ENCODE measurements around the gene LZTR1.
A peak's percentile ranks its signal among the peaks of the same experiment; 100 is the strongest.

Gene LZTR1

DNA sequence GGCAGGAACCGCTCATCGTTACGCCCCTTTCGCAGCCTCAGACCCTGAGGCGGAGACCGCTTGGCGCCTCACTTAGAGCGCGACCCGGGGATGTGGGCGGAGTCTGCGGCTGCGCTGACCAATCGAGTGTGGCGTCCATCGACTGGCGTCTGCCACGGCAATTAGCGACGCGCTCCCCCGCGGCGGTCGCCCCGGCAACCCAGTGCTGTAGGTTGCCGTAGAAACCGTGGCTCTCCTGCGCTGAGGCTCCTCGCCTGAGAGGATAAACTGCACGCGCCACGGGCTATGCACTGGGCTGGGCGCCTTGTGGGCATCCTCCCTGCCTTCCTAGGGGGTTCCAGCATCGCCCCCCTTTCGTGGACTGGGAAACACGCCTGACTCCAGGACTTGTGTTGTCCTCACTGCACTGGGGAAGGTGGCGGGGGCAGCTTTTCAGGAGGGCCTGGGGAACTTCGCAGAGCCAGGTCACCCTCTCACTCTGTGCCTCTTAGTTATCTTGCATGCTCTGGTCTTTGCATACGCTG is 32.2 kb downstream of the LZTR1 start:
- peak; percentile 85 for DNase-seq

DNA sequence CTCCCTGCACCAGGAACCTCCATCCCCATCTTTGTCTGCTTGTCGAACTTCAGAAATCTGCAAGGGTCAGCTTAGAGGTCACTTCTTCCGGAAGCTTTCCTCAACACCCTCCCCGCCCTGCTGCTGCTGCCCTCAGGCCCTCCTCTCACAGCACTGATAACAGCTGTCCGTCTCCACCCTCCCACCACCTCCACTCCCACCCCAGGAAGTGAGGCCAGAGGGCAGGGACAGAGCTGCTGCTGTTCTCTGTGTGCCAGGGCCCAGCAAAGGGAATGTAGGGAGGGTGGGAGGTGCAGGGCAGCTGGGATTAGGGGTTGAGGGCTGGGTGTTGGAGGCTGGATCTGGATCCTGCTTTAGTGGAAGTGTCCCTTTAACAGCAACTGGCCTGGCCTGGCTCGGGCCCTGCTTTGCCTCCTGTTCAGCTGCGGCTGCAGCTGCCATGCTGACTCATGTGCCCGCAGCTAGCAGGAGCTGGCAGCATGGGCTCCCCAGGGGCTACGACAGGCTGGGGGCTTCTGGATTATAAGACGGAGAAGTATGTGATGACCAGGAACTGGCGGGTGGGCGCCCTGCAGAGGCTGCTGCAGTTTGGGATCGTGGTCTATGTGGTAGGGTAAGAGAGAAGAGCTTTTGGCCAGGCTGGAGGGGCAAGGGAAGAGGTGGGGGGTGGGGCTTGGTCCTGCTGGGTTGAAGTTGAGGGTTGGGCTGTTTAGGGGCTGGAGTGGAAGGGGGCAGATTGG is 32.8 kb downstream of the LZTR1 start, which contains the start of gene P2RX6:
Gene P2RX6 (plus strand): TSS at position 440 of the 740 bp plus-strand sequence. CDS start 10 bp downstream, at position 450.
- no peak for DNase-seq

DNA sequence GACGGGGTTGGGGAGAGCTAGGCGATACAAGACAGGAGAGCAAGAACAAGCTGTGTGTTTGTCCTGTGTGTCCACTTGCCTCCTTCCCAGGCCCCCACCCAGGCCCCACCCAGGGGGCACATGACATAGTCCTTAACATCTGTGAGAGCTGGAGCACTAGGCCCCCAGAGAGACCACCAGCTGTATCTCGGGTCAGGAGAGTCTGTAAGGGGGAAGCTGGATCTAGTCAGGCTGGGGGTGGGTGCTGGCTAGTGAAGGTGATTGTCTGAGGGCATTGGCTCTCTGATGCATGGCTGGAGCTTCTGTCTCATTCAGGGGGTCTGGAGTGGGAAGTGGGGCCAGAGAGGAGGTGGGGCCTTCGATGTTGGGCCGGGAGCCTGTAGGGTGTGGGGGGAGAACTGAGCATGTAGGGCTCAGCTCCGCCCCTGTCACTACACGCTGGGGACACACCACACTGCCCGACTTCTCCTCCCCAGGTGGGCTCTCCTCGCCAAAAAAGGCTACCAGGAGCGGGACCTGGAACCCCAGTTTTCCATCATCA is 33.4 kb downstream of the LZTR1 start:
- DNase-seq, result no peak

DNA sequence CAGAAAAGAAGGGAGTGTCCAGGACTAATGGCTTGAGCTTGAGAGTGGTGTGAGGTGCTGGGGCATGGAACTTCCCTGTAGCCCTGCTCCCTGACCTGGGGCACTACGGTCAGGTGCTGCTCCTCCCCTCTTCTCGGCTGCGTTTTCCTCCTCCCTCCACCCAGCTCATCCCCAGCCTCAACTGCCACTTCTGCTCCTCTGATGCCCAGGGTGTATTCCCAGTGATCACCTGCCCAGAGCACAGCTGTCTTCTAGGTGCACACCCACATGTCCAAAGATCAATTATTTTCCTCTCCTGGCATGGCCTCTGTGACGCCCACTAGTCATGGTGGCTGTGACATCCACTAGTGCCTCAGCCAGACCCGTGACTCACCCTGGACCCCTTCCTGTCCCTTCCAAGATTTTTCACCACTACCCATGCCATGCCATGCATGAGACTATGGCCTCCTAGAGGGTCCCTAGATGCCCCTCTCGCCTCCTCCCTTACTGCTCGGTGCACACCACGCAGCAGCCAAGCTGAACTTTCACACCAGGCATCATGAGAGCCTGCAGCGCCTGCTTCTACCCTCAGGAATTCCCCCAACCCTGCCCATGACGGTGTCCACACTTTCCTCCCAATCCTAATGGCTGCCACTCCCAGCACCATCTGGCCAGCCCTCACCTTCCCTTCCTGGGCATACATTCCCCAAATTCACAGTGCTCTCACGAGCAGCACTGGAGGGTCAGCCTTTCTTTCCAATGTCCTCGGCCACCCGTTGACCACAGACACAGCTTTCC is 34.7 kb downstream of the LZTR1 start:
- DNase-seq, result no peak

DNA sequence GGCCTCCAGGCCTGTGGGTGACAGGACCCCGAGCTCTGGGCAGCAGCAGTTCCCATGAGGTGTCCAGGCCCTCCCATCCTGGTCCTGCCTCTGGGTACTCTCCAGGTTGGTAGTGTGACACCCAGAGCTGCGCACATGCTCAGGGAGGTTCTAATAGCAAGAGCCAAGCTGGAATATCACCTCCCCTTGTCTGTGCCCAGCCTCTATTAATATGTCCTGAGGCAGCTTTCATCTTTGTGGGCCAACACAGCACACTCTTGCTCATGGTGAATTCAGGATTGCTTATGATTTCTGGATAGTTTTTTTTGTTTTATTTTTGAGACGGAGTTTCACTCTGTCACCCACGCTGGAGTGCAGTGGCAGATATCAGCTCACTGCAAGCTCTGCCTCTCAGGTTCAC is 36.2 kb downstream of the LZTR1 start:
- no peak for DNase-seq

DNA sequence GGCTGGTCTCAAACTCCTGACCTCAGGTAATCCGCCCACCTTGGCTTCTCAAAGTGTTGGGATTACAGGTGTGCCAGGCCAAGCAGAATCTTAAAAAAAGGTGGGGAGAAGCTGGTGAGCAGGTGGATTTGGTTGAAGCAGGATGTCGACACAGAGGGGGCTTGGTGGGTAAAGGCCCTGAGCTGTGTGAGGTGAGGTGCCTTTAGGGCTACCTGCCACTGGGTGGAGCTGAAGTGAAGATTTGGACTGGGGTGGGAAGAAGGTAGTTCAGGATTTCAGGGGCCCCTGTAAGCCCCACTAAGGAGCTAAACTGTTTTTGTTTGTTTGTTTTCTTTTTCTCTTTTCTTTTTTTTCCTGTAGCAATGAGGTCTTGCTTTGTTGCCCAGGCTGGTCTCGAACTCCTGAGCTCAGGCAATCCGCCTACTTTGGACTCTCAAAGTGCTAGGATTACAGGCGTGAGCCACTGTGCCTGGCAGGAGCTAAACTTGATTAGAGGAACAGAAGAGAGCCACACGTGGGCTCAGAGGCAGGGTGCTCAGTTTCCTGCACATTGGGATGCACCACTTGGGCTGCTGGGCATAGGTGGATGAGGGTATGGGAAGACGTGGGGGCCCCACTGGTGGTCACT is 38.8 kb downstream of the LZTR1 start:
- DNase-seq, result no peak

DNA sequence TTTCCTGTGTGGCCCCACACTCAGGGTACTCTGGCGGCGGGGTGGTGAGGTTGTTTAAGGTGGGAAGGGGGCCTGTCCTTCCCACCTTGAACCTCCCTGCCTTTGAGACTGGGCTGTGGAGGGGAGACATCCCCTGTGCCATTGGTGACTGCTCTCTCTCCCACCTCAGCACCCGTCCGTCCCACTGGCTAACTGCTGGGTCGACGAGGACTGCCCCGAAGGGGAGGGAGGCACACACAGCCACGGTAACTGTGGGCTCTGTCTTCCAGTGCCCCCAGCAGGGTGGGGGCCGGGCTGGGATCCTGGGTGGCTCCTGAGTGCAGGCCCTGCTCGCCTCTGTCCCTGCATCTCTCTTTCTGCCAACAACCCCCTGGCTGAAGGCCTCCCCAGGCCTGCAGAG is 40.4 kb downstream of the LZTR1 start:
- no peak for DNase-seq

DNA sequence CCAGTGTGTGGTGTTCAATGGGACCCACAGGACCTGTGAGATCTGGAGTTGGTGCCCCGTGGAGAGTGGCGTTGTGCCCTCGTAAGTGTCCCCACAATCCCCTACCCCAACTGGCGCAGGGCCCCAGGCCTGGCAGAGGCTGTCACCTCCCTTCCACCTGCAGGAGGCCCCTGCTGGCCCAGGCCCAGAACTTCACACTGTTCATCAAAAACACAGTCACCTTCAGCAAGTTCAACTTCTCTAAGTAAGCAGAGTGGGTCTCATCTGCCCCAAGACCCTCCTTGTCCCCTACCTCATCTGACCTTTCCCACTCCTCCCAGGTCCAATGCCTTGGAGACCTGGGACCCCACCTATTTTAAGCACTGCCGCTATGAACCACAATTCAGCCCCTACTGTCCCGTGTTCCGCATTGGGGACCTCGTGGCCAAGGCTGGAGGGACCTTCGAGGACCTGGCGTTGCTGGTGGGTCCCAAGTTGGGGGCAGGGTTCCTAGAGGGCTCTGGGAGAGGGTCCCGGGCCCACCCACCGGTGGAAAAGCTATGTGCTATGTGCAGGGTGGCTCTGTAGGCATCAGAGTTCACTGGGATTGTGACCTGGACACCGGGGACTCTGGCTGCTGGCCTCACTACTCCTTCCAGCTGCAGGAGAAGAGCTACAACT is 41.0 kb downstream of the LZTR1 start:
- DNase-seq, result no peak

DNA sequence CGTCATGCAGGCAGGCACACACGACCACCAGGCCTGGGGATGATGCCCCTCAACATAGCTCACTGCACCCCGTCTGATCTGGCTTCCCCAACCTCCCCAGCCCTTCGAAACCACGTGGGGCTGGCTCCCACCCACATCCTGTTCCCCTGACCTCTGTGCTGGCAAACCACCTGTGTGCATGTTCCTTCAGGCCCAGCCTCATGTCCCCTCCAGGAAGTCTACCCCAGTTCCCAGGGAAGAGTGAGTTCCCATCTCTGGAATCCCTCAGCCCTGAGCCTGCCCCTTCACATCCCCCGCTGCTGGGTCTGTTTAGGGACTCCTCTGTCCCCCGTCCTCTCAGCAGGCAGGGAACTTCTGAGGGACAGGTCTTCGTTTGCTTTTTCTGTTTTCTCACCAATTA is 43.2 kb downstream of the LZTR1 start:
- DNase-seq, result no peak

DNA sequence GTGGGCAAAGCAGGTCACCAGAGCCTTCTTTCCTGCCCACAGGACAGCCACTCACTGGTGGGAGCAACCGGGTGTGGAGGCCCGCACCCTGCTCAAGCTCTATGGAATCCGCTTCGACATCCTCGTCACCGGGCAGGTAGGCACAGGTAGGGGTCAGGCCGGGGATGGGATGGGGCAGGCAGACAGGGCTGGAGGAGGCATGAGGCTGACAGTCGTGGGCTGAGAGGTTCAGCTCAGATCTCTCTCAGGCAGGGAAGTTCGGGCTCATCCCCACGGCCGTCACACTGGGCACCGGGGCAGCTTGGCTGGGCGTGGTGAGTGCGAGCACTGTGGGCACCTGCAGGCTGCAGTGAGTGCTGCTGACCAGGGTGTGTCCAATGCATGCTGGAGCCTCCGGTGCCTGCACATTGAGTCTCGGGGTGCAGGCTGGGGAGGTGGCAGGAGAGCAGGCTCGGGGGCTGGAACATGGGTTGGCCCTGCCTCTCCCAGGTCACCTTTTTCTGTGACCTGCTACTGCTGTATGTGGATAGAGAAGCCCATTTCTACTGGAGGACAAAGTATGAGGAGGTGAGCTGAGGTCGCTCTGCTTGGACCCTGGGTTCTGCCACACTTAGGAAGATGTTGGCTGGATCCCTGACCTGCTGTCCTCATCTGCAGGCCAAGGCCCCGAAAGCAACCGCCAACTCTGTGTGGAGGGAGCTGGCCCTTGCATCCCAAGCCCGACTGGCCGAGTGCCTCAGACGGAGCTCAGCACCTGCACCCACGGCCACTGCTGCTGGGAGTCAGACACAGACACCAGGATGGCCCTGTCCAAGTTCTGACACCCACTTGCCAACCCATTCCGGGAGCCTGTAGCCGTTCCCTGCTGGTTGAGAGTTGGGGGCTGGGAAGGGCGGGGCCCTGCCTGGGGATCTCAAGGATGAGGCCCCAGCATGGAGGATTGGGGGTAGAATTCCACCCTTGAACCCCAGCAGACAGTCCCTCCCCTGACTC is 44.0 kb downstream of the LZTR1 start:
- DNase-seq, result no peak

DNA sequence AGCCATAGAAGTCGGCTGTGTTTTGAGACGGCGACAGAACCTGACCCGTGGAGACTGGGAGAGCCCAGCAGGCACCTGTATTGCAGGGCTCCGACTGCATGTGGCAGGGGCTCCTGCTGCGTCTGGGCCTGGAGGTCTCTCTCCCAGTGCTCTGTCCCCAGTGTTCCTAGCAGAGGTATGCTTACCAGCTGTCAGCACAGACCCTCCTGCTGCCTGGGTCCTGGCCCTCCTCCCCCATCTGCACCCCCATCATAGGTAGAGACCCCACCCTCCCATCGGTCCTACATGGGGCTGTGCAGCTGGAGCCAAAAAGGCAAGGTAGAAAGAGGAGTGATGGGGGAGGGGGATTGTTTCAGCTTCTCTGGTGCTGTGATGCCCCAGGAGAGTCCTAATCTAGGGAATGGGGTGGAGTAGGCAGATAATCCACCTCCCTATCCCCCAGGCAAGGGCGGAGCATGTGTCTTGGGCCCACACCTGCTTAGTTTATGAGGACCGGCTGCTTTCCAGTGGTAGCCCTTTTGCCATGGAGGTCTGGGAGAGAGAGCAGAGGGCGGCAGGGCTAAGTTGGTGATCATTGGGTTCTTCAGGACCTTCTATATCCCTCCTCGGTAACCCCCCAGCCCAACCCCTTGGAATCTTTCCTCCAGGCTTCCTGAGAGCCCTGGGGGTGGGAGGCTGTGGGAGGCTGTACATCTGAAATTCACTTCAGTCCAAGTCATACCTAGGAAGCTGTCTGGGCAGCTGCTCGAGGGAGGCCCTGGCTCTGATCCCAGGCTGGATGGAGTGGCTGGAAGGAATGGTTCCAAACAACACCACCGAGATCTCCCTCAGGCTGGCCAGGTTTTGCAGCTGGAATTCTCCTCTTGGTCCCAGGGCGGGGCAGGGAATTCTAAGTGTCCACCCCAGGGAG is 44.9 kb downstream of the LZTR1 start:
- DNase-seq, result no peak

DNA sequence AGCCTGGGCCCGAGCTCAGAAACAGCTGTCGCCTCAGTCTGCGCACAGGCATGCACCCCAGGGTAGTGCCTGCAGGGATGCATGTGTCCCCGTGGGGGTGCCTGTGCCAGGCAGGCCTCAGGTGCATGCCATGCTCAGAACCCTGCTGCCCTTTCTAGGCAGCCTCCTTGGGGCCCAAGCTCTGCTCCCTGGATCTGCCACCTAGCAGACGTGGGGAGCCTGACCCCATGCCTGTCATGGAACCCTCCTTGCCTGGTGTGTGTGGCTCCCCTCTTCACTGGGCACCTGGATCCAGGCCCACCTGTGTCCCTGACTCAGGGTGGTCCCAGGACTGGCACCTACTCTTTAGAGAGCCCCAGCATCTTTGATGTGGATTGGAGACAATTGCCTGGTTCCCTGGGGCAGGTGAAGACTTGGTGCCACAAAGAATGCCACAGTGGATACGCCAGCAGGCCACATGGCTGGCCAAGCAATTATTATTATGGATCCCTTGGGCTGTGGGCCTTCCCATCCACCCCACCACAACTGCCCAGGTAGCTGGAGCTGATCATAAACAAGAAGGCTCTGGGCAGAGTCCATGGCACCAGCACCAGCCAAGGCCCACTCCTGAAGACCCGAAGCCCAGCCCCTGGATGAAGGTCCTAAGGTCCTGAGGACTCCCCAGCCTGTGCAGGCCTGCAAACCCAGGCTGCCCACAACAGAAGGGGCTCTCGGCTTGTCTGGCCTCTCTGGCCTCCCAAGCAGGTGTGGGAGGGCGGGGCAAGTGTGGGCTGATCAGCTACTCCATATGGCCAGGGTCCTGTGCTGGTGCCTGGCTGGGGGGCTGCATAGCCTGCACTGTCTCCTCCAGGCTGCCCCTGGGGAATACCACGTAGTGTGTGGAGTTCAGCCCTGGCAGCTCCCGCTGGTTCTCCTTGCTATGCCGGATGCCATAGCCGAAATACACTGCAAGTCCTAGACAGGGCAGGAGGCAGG is 46.5 kb downstream of the LZTR1 start:
- no peak for DNase-seq

DNA sequence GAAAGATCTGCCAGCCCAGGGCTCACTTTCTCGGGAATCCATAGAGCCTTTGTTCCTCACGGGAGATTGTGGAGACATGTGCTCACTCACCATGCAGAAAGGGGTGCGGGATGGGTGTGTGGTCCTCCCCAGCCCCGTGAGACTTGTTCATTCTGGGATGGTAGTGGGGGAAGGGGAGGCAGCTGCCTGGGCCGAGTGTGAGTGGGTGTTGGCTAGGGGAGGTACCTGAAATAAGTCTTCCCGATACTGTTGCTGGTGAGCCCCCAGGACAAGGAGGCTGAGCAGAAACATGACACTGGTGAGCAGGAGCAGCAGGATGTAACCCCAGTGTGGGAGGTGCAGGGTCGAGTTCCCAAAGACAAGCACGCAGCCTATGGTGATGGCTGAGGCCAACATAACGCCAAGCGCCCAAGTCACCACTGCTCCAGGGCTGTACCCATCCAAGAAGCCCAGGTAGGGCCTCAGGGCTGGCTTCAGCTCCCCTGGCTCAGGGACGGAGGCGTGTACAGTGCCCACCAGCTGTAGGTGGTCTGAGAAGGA is 47.5 kb downstream of the LZTR1 start:
- no peak for DNase-seq

DNA sequence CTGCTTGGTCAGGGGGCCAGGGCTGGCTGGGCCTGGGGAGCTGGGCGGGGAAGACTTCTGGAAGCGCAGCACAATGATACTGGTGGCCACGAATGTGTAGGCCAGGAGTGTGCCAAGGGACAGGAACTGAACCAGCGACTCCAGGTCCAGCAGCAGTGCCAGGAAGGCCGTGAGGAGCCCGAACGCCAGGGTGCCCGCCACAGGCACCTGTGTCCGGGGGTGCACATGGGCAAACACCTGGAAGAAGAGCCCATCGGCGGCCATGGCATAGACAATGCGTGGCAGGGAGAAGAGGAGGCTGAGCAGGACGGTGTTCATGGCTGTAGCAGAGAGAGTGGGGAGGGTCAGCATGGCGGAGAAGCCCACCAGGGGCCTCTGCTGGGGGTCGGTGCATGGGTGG is 47.9 kb downstream of the LZTR1 start:
- no peak for DNase-seq

DNA sequence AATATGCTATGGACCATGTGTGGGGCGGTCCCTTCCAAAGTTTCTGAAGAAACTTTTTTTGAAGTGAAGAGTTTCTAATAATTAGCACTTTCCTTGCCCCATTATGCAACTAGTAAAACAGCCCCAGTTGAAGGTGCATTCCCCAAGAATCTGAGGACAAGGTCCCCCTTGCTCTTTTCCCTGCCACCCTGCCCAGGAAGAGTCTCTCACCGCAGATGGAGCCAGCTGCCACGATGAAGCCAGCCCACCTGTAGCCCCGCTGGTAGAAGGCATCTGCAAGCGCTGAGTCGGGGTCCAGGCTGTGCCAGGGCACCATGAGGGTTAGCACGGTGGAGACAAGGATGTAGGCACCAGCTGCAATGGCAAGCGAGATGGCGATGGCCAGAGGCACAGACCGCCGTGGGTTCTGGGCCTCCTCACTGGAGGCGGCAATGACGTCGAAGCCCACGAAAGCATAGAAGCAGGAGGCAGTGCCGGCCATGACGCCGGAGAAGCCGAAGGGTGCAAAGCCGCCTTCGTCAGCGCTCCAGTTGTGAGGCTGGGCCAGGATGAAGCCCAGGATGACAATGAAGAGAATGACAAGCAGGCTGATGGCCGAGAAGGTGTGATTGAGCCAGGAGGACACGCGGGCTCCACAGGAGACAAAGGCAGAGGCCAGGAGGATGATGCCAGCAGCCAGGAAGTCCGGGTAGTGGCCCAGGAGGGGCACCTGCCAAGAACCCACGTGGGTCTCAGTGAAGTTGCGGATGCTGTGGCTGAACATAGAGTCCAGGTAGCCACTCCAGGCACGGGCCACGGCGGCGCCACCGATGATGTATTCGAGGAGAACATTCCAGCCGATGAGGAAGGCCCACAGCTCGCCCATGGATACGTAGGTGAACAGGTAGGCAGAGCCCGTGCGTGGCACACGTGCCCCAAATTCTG is 48.8 kb downstream of the LZTR1 start:
- no peak for DNase-seq

DNA sequence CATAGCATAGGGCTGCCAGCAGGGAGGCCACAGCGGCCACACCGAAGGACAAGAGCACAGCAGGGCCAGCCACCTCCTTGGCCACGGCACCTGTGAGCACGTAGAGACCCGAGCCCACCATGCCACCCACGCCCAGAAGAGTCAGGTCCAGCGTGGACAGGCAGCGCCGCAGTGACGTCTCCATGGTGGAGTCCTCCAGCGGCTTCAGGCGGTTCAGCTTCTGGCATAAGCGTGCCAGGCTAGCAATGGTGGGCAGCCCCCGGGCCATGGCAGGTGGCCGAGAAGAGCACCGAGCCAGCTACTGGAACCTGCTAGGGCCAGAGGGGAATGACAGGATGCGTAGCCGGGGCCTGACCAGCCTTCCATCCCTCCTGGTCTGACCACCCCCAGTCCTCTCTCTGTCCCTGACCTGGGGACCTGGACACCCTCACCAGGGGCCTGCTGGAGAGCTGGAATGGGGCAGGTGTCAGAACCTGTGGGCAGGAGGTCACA is 49.5 kb downstream of the LZTR1 start:
- DNase-seq, result no peak
